Hepatocyte (in vitro differentiated cells): Measurements from ENCODE around the gene PPDPF.

Source experiments
- CTCF ChIP-seq: fragments of 200-600 bp; sonication (generic); IDR thresholded peaks from 2 replicates; pipeline ENCODE4 v1.5.1; 2016; ENCODE audit warnings: antibody characterized with exemption, mild to moderate bottlenecking; ENCODE audit not compliant: poor library complexity
- EZH2phosphoT487 ChIP-seq: fragments of 200-600 bp; sonication (generic); IDR thresholded peaks from one replicate; pipeline ENCODE4 v1.6.1; 2018; ENCODE audit warnings: antibody characterized with exemption, mild to moderate bottlenecking, low read depth, moderate library complexity; ENCODE audit not compliant: unreplicated experiment, severe bottlenecking

- no peak for TF ChIP-seq CTCF
- TF ChIP-seq EZH2phosphoT487: no peak
Observed at GRCh38 chr20:63539441-63540370, 19.1 kb downstream of the PPDPF start.
